Mucosa of rectum (tissue), 2 donors: ENCODE results near the gene AKR1C8.

Source experiments
- H3K27ac ChIP-seq, 2 donors: one replicate each; pipeline ENCODE4 v1.7.0; 2013; ENCODE audit warnings: inconsistent platforms in 2 of 2, low read depth in 2 of 2, low read length in 2 of 2
- H3K27me3 ChIP-seq, 2 donors: one replicate each; pipeline ENCODE4 v1.7.0; 2013; ENCODE audit warnings: low read length in 2 of 2; ENCODE audit not compliant: control insufficient read depth in 2 of 2, insufficient read depth in 2 of 2
- H3K36me3 ChIP-seq, 2 donors: one replicate each; pipeline ENCODE4 v1.7.0; 2013; ENCODE audit warnings: low read length in 2 of 2; ENCODE audit not compliant: control insufficient read depth in 2 of 2, insufficient read depth in 2 of 2
- H3K4me1 ChIP-seq, 2 donors: one replicate each; pipeline ENCODE4 v1.7.0; 2013; ENCODE audit warnings: low read length in 2 of 2, mild to moderate bottlenecking in 1 of 2; ENCODE audit not compliant: control insufficient read depth in 2 of 2, insufficient read depth in 2 of 2
- H3K4me3 ChIP-seq, 2 donors: one replicate each; pipeline ENCODE4 v1.7.0; 2013; ENCODE audit warnings: low read length in 2 of 2
- H3K9ac ChIP-seq, 2 donors: one replicate each; pipeline ENCODE4 v1.7.0; 2013; ENCODE audit warnings: low read length in 2 of 2, low read depth in 1 of 2, mild to moderate bottlenecking in 1 of 2
- H3K9me3 ChIP-seq, 2 donors: one replicate each; pipeline ENCODE4 v1.7.0; 2013; ENCODE audit warnings: low read length in 2 of 2; ENCODE audit not compliant: control insufficient read depth in 2 of 2
- donor health status: healthy.
- donor health status: Normal muscosa, but diverticular disease.

Gene AKR1C8

DNA sequence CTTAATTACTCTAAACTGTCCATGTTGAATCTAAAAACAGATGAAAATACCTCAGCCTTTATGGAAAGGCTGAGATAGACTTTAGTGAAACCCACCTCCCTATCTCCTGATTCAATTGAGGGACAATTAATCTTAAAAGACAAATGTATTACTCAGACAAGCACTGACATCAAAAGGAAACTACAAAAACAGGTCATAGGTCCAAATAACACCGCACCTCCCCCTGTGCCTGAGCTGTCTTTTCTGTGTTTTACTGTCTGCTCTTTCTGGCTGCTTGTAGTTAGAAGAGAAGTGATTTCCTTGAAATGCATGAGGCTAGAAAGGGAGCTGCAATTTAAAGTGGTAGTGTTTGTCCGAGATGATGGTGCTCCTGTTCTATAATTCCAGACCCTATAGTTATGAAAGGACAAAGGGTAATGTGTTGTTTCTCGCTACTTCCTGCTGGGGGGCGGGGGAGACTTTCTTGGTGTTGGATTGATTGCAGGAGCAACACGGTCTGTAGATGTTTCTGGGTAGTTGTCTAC, 16.0 kb downstream of the AKR1C8 start:
- H3K36me3 ChIP-seq, result no peaks in the 10 kb centered on the region
- H3K9me3 ChIP-seq, result peaks cover 5 to 6% of the 10 kb centered on the region in 2 donors
- no peaks in the 10 kb centered on the region for H3K4me1 ChIP-seq
- H3K27ac ChIP-seq, result no peak overlapping the region
- H3K27me3 ChIP-seq, result no peaks in the 10 kb centered on the region
- no peak overlapping the region for H3K4me3 ChIP-seq
- H3K9ac ChIP-seq, result no peak overlapping the region

DNA sequence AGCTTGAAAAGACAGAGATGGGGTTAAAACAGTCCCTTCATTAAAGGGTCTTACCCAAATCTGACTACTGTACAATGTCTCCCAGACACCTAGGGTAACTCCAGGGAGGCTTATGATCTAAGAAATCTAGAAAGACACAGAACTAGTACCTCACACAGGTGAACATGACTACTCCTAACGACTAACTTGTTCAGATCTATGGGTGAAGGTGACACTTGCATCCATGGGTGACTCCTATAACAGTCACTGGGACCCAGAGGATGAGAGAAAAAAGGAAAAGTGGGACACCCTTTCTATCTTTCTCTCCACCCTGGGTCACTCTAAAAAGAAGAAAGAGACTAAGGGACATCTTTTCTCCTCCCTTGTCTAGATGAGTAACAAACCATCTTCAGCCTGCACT, 19.2 kb downstream of the AKR1C8 start:
- H3K4me3 ChIP-seq, result no peak overlapping the region
- no peak overlapping the region for H3K9ac ChIP-seq
- H3K4me1 ChIP-seq, result no peaks in the 10 kb centered on the region
- H3K27me3 ChIP-seq, result no peaks in the 10 kb centered on the region
- H3K36me3 ChIP-seq, result no peaks in the 10 kb centered on the region
- H3K9me3 ChIP-seq, result peaks cover 6 to 9% of the 10 kb centered on the region in 2 donors
- H3K27ac ChIP-seq, result no peak overlapping the region

DNA sequence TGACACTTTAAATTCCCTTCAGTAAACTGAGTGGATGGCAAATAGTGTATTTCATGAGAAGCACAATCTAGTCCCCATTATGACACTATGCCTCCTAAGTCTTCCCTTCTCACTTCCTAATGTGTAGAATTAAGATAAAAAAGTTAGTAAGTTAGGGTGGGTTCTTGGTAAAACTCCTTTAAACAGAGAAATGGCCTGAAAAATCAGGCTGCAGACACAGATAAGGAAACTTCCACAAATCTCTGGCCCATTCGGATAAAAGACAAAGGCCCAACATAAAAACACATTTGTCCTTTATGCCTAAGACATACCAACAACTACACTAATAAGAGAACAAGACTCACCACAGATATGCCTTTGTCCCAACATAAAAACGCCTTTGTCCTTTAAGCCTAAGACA, 21.5 kb downstream of the AKR1C8 start:
- no peaks in the 10 kb centered on the region for H3K27me3 ChIP-seq
- H3K27ac ChIP-seq, result no peak overlapping the region
- H3K36me3 ChIP-seq, result no peaks in the 10 kb centered on the region
- H3K4me1 ChIP-seq, result no peaks in the 10 kb centered on the region
- peaks cover 6 to 9% of the 10 kb centered on the region in 2 donors for H3K9me3 ChIP-seq
- no peak overlapping the region for H3K9ac ChIP-seq
- no peak overlapping the region for H3K4me3 ChIP-seq

DNA sequence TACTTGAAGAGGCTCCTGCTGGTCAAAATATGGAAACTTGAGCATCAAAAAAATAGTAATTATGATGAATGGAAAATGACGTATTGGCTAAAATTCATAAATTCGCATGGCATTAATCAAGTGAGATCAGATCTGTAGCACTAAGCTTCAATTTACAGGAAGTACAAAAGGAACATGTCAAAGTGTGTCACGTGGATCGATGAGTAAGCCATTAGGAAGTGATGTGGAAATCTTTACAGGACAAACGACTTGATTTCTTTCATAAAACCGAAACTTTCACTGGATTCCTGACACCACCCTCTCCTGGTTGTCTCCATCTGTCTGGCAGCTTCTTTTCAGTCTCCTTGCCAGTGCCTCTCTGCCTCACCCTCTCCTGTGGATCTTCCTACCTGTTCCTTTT, 25.8 kb downstream of the AKR1C8 start:
- H3K27me3 ChIP-seq, result no peaks in the 10 kb centered on the region
- no peaks in the 10 kb centered on the region for H3K36me3 ChIP-seq
- H3K9ac ChIP-seq, result no peak overlapping the region
- H3K9me3 ChIP-seq, result peaks cover 0 to 4% of the 10 kb centered on the region in 2 donors
- no peaks in the 10 kb centered on the region for H3K4me1 ChIP-seq
- H3K27ac ChIP-seq, result no peak overlapping the region
- H3K4me3 ChIP-seq, result no peak overlapping the region

DNA sequence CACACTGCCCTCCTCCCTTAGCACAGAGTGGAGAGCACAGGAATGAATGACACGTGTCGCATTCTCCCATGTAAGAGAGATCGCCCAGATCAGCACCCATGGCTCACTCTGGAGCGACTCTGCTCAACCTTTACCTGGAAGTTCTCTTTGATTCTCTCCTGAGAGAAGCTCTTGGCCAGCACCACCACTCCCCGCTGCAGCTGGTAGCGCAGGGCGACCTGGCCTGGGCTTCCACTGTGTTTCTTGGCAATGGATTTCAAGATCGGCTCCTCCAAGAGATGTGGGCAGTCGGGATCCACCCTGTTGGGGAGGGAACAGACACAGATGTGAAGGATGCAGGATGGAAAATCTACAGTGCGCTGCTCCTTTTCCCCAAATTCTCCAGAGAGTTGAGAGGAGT, 27.4 kb downstream of the AKR1C8 start:
- Histone ChIP-seq H3K4me3 (no peak overlapping the region), H3K27me3 (no peaks in the 10 kb centered on the region), H3K9ac (no peak overlapping the region), H3K27ac (no peak overlapping the region), H3K4me1 (no peaks in the 10 kb centered on the region), H3K9me3 (no peaks in the 10 kb centered on the region), H3K36me3 (no peaks in the 10 kb centered on the region)

DNA sequence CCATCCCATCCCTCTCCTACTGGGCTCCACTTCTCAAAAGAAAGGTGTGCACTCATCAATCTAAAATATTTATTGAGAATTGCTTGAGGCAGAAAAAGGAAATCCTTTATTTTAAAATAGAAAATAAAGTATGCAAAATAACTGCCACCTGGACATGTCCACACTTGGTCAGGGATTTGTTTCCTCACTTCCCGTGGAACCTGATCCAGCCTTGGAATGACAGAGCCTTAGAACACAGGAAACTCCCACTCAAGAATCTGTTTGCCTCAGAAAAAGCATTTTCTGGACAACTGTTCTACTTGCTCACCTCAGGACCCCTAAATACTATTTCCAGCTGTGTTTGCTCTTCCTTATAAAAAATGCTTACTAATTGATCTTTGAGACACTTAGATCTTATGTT, 29.0 kb downstream of the AKR1C8 start:
- H3K9me3 ChIP-seq, result no peaks in the 10 kb centered on the region
- H3K27ac ChIP-seq, result no peak overlapping the region
- H3K4me1 ChIP-seq, result no peaks in the 10 kb centered on the region
- no peaks in the 10 kb centered on the region for H3K36me3 ChIP-seq
- H3K27me3 ChIP-seq, result no peaks in the 10 kb centered on the region
- H3K9ac ChIP-seq, result no peak overlapping the region
- no peak overlapping the region for H3K4me3 ChIP-seq

DNA sequence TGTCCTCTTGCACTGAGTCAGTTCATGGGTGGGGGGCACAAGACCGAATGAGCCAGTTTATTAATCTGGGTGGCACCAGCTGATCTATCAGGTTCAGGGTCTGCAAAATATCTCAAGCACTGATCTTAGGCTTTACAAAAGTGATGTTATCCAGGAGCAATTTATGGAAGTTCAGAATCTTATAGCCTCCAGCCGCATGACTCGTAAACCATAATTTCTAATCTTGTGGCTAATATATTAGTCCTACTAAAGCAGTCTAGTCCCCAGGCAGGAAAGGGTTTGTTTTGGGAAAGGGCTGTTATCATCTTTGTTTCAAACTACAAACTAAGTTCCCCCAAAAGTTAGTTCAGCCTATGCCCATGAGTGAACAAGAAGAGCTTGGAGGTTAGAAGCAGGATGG, 33.9 kb downstream of the AKR1C8 start:
- Histone ChIP-seq H3K4me3 (no peak overlapping the region), H3K9me3 (no peaks in the 10 kb centered on the region), H3K27me3 (no peaks in the 10 kb centered on the region), H3K9ac (no peak overlapping the region), H3K36me3 (no peaks in the 10 kb centered on the region), H3K27ac (no peak overlapping the region), H3K4me1 (peaks cover 14 to 16% of the 10 kb centered on the region in 2 donors)

DNA sequence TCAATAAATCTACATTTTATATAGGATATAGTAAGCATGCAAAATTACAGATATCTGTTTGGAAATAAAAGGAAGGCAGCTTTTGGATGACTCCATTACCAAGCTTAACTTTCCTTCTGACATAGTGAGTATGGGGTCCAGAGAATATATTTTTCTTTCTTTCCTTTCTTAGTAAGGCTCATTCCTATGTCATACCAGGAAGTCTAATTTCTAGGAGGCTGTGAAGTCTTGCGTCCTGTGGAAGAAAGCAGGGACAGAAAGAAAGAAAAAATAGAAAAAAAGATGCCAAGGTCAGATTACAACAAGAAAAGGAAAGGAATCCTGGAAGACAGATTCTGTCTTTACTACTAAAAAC, 36.3 kb downstream of the AKR1C8 start:
- Histone ChIP-seq H3K9ac (no peak overlapping the region), H3K36me3 (no peaks in the 10 kb centered on the region), H3K4me3 (no peak overlapping the region), H3K9me3 (no peaks in the 10 kb centered on the region), H3K27ac (peak overlapping the region; percentile 10 to 67), H3K27me3 (no peaks in the 10 kb centered on the region), H3K4me1 (peaks cover 14 to 16% of the 10 kb centered on the region in 2 donors)

DNA sequence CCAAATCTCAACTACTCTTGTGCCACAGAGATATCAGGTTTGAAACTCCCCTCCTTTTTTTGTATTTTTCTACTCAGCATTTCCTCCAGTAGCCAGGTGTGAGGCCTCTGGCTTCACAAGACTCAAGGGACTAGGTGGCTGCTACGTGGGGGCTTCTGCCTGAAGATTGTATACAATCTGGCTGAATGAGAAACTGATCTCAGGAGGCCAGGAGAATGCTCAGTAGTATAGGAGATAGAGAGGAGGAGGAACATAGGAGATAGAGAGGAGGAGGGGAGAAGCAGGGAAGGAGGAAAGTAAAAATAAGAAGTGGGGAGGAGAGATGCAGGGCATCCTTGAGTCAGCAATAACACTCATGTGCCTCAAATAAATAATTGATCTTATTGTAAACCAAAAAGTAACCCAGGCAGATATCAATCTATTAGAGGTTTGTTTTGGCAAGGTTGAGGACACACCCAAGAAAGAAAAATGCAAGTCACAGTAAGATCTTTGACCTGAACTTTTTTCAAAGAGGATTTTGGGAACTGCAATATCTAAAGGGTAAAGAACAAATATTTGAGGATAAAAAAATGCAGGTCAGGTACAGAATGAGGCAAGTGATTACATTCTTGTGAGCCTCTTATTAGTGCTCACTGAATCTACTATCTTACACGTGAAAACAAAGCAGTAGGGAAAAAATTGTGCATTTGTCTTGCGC, 36.8 kb downstream of the AKR1C8 start:
- Histone ChIP-seq H3K9ac (no peak overlapping the region), H3K36me3 (no peaks in the 10 kb centered on the region), H3K27me3 (no peaks in the 10 kb centered on the region), H3K4me1 (peaks cover 14 to 16% of the 10 kb centered on the region in 2 donors), H3K9me3 (no peaks in the 10 kb centered on the region), H3K27ac (peak overlapping the region; percentile 67 to 72), H3K4me3 (no peak overlapping the region)

DNA sequence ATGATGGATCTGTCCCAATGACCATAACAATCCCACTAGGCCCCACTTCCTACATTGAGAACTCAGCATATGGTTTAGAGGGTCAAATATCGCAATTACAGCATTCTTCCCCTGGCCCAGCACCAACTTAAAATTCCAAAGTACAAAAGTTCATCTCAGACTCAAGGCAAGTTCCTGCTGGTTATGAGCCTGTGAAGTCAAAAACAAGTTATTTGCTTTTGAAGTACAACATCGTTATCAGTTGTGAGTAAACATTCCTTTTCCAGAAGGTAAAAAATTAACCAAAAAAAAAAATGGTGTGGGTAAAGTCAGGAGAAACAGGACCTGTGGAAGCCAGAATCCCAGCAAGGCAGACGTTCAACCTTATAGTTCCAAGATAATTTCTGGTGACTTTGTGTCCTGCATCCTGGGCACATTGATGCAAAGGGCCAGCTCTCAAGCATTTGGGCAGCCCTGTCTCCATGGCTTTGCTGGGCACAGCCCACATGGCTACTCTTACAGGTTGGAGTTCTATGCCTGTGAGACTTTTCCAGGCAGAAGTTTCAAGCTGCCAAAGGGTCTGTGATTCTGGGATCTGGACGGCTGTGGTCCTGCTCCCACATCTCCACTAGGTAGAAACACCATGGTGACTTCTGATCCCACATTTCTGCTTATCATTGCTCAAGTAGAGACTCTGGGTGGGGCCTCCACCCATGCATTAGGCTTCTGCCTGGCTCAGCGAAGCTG, 37.5 kb downstream of the AKR1C8 start:
- no peaks in the 10 kb centered on the region for H3K9me3 ChIP-seq
- H3K4me1 ChIP-seq, result peaks cover 17 to 18% of the 10 kb centered on the region in 2 donors
- no peaks in the 10 kb centered on the region for H3K36me3 ChIP-seq
- peak overlapping the region; percentile 0 to 19 for H3K4me3 ChIP-seq
- no peak overlapping the region for H3K9ac ChIP-seq
- H3K27me3 ChIP-seq, result no peaks in the 10 kb centered on the region
- H3K27ac ChIP-seq, result peak overlapping the region; percentile 67 to 72
